Measurements from ENCODE around the gene ARHGEF17.

ARHGEF17 gene

GRCh38 chr11:73322382-73323306 is 14.6 kb downstream of the ARHGEF17 start:
- no peak overlapping the region for H3K4me3 ChIP-seq (ENCODE audit: low read depth, low read length)
- POLR2A ChIA-PET: interaction anchor here (1.1 to 4.5 kb wide), 4 partner anchors 8 to 14 kb away, joined by 5 to 47 read pairs (median 12); partner anchors contain the start of gene ARHGEF17
- TF ChIP-seq CTCF (IDR thresholded peaks at IDR 0.05; ENCODE audit: insufficient read depth, low read length, missing control alignments): no peak
- CTCF ChIA-PET: interaction anchor here (1.0 to 12.2 kb wide), 6 partner anchors 11 to 65 kb away, joined by 3 to 252 read pairs (median 12); partner anchors contain the start of gene ARHGEF17
- DNase-seq (ENCODE audit: low read depth, low spot score): no peak

GRCh38 chr11:73323464-73323863 is 15.4 kb downstream of the ARHGEF17 start:
- CTCF ChIA-PET: interaction anchor here (1.0 to 12.2 kb wide), 7 partner anchors 12 to 66 kb away, joined by 3 to 252 read pairs (median 6); partner anchors contain the start of gene ARHGEF17
- DNase-seq (ENCODE audit: low read depth, low spot score): no peak
- H3K4me3 ChIP-seq (ENCODE audit: low read depth, low read length): no peak overlapping the region

GRCh38 chr11:73324116-73324515 is 16.0 kb downstream of the ARHGEF17 start:
- POLR2A ChIA-PET: interaction anchor here (1.1 to 4.5 kb wide), 4 partner anchors 10 to 16 kb away, joined by 5 to 47 read pairs (median 12); partner anchors contain the start of gene ARHGEF17

More at GRCh38 chr11:73323464-73323863, 15.4 kb downstream of the ARHGEF17 start:
- TF ChIP-seq CTCF (IDR thresholded peaks at IDR 0.05; ENCODE audit: insufficient read depth, low read length, missing control alignments): peak; percentile 64
- POLR2A ChIA-PET: interaction anchor here (1.1 to 4.5 kb wide), 4 partner anchors 9 to 15 kb away, joined by 5 to 47 read pairs (median 12); partner anchors contain the start of gene ARHGEF17

GRCh38 chr11:73324665-73325035 is 16.6 kb downstream of the ARHGEF17 start:
- TF ChIP-seq CTCF (IDR thresholded peaks at IDR 0.05; ENCODE audit: insufficient read depth, low read length, missing control alignments): no peak
- ChIA-PET CTCF (interaction anchor here (0.8 to 12.2 kb wide), 6 partner anchors 11 to 30 kb away, joined by 3 to 252 read pairs (median 10); partner anchors contain the start of gene ARHGEF17), POLR2A (interaction anchor here (1.0 to 4.5 kb wide), 2 partner anchors 16 to 602 kb away, joined by 3 to 47 read pairs; partner anchors contain the start of gene ARHGEF17)
- no peak overlapping the region for H3K4me3 ChIP-seq (ENCODE audit: low read depth, low read length)
- DNase-seq (ENCODE audit: low read depth, low spot score): no peak

More at GRCh38 chr11:73324116-73324515, 16.0 kb downstream of the ARHGEF17 start:
- no peak overlapping the region for H3K4me3 ChIP-seq (ENCODE audit: low read depth, low read length)
- CTCF ChIA-PET: interaction anchor here (0.5 to 12.2 kb wide), 8 partner anchors 12 to 358 kb away, joined by 3 to 252 read pairs (median 5); partner anchors contain the start of gene ARHGEF17
- TF ChIP-seq CTCF (IDR thresholded peaks at IDR 0.05; ENCODE audit: insufficient read depth, low read length, missing control alignments): no peak
- no peak for DNase-seq (ENCODE audit: low read depth, low spot score)

GRCh38 chr11:73325036-73325981 is 17.2 kb downstream of the ARHGEF17 start:
- H3K4me3 ChIP-seq (ENCODE audit: low read depth, low read length): no peak overlapping the region
- POLR2A ChIA-PET: interaction anchor here (1.0 to 3.8 kb wide), 3 partner anchors 12 to 603 kb away, joined by 3 to 17 read pairs (median 3); no protein-coding TSS in a partner anchor
- no peak for DNase-seq (ENCODE audit: low read depth, low spot score)
- no peak for TF ChIP-seq CTCF (IDR thresholded peaks at IDR 0.05; ENCODE audit: insufficient read depth, low read length, missing control alignments)
- CTCF ChIA-PET: interaction anchor here (0.8 to 12.2 kb wide), 9 partner anchors 11 to 36 kb away, joined by 3 to 252 read pairs (median 4); partner anchors contain the start of gene ARHGEF17

All from AG04449 (cell line).